Measurements from ENCODE around the gene PHF2.

The PHF2 gene

DNA sequence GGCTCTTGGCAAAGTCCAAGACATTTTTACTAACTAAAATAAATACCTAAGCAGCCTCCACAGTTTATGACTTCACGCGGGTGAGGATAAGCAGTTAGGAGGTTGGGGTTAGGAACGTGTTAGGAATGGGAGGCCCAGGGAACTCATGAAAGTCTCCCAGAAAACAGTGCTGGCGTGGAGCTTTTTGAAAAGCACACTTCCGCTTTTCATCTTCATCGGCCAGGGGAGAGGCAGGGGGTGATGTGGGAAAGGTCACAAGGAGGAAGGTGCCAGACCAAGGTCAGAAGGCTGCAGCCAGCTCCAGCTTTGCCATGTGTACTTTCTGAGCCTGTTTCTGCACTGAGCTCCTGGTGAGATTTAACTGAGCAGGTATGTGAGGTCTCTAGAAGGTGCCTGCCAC, 149.0 kb downstream of the PHF2 start:
- Histone ChIP-seq H3K27me3 (ENCODE audit: control insufficient read depth, insufficient read depth, low read length) (no peaks in the 10 kb centered on the region), H3K4me1 (ENCODE audit: control insufficient read depth, insufficient read depth, low read length) (no peaks in the 10 kb centered on the region), H3K36me3 (ENCODE audit: insufficient read depth, low read length) (no peaks in the 10 kb centered on the region), H3K4me3 (ENCODE audit: low read length) (no peak overlapping the region), H3K9ac (ENCODE audit: low read depth, low read length) (no peak overlapping the region), H3K9me3 (replicated peaks; ENCODE audit: low read length) (no peaks in the 10 kb centered on the region), H3K4me2 (ENCODE audit: low read length) (no peak overlapping the region)

DNA sequence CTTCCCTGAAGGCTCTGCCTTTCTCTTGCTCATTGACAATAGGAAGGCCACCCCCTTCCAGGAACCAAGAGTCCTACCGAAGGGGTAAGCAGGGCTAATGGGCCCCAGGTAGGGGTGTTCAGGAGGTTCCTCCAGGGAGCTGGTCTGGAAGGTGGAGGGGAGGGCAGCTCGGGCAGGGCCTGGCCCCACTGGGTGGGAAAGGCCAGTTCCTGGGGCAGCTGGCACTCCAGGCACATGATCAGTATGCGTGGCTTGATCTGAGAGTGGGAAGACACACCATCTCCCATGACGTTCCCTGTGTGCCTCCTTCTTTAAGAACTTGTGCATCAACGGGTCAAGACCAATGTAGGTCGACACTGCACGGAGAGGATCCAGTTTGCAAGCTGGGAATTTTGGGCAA, 149.8 kb downstream of the PHF2 start:
- H3K4me2 ChIP-seq (ENCODE audit: low read length): no peak overlapping the region
- no peaks in the 10 kb centered on the region for H3K27me3 ChIP-seq (ENCODE audit: control insufficient read depth, insufficient read depth, low read length)
- no peak overlapping the region for H3K4me3 ChIP-seq (ENCODE audit: low read length)
- H3K9me3 ChIP-seq (replicated peaks; ENCODE audit: low read length): no peaks in the 10 kb centered on the region
- H3K9ac ChIP-seq (ENCODE audit: low read depth, low read length): no peak overlapping the region
- H3K4me1 ChIP-seq (ENCODE audit: control insufficient read depth, insufficient read depth, low read length): no peaks in the 10 kb centered on the region
- H3K36me3 ChIP-seq (ENCODE audit: insufficient read depth, low read length): no peaks in the 10 kb centered on the region
